Measurements from ENCODE around the gene ITIH1.

Gene ITIH1

GRCh38 chr3:52790337-52790736 lies 12.9 kb downstream of the ITIH1 start:
- DNase-seq (ENCODE audit: low read depth, low spot score) = no peak

- DNase-seq (ENCODE audit: low read depth, low spot score) = no peak
Observed at GRCh38 chr3:52790741-52791140, 13.3 kb downstream of the ITIH1 start.

DNA sequence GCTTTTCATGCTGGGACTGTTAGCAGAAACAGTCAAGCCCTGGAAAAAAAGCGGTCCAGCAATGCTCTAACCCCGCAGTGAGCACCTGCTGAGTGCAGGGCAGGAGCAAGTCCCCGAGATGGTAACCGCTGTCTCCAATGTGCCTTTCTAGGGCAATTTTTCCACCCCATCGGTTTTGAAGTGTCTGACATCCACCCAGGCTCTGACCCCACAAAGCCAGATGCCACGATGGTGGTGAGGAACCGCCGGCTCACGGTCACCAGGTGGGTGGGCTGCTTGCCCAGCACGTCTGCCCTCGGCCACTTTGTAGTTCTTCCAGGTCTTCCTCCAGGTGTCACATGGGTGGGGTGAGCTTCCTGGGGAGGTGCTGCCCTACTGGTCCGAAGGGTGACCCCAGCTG lies 14.0 kb downstream of the ITIH1 start:
- DNase-seq (ENCODE audit: low read depth, low spot score) = no peak

- DNase-seq (ENCODE audit: low read depth, low spot score) = no peak
Observed at GRCh38 chr3:52791928-52792327, 14.5 kb downstream of the ITIH1 start.

GRCh38 chr3:52792413-52792812 lies 15.0 kb downstream of the ITIH1 start:
- no peak for DNase-seq (ENCODE audit: low read depth, low spot score)

GRCh38 chr3:52792961-52793695 lies 15.7 kb downstream of the ITIH1 start:
- DNase-seq (ENCODE audit: low read depth, low spot score) = no peak

GRCh38 chr3:52793702-52794611 lies 16.6 kb downstream of the ITIH1 start:
- DNase-seq (ENCODE audit: low read depth, low spot score) = no peak

- no peak for DNase-seq (ENCODE audit: low read depth, low spot score)
Observed at GRCh38 chr3:52794612-52795099, 17.3 kb downstream of the ITIH1 start, which contains the start of gene ITIH3. ITIH3 (plus strand) TSS chr3:52794796; CDS start chr3:52794804, 8 bp downstream.

GRCh38 chr3:52795298-52795900 lies 18.0 kb downstream of the ITIH1 start:
- no peak for DNase-seq (ENCODE audit: low read depth, low spot score)

DNA sequence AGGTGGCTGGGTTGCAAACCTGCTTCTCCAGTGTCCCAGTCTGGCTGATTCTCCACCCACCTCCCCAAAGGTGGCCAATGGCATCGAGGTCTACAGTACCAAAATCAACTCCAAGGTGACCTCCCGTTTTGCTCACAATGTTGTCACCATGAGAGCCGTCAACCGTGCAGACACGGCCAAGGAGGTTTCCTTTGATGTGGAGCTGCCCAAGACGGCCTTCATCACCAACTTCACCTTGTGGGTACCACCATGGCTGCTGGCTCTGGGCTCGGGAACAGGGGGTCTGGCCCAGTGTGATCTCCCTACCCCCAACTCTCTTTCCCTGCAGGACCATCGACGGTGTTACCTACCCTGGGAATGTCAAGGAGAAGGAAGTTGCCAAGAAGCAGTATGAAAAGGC lies 19.0 kb downstream of the ITIH1 start:
- DNase-seq (ENCODE audit: low read depth, low spot score) = no peak

GRCh38 chr3:52798376-52798977 lies 21.1 kb downstream of the ITIH1 start:
- no peak for DNase-seq (ENCODE audit: low read depth, low spot score)

GRCh38 chr3:52798978-52799476 lies 21.6 kb downstream of the ITIH1 start:
- DNase-seq (ENCODE audit: low read depth, low spot score) = no peak

DNA sequence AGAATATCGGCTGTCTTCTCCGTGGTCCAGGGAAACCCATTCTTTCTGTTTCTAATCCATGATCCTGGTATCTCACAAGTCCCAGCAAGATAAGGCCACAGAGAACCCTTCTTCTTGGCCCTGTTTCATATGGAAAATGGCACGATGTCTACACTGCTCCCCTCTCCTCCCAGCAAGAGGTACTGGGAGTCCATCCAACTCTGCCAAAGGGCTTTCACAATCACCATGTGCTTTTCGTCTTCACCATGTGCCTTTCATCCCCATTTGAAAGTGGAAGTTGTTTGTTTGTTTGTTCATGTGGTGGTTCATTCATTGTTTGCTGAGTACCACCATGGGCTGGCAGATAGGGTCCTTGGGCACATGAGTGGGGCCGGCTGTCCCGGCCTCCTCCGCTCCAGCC lies 22.7 kb downstream of the ITIH1 start:
- no peak for DNase-seq (ENCODE audit: low read depth, low spot score)

DNA sequence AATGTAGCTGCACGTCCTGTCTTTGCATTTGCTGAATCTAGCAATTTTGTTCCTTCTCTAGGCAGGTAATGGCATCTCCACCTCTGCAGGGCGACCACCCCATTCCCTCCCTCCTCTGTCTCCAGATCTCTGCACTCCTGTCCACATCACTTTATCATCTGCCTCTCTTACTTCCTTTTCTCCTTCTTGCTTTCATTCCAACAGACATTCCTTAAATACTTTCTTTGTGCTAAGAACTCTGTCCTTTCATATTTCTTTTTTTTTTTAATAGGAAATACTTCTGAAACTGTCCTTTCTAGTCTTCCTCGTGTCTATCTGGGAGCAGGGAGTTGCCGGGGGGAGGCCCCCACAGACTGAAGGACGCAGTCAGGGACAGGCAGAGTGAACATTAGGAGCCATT lies 24.4 kb downstream of the ITIH1 start:
- no peak for DNase-seq (ENCODE audit: low read depth, low spot score)

- DNase-seq (ENCODE audit: low read depth, low spot score) = no peak
Observed at GRCh38 chr3:52805270-52806039, 28.1 kb downstream of the ITIH1 start.

GRCh38 chr3:52809149-52809548 lies 31.8 kb downstream of the ITIH1 start:
- DNase-seq (ENCODE audit: low read depth, low spot score) = no peak

DNA sequence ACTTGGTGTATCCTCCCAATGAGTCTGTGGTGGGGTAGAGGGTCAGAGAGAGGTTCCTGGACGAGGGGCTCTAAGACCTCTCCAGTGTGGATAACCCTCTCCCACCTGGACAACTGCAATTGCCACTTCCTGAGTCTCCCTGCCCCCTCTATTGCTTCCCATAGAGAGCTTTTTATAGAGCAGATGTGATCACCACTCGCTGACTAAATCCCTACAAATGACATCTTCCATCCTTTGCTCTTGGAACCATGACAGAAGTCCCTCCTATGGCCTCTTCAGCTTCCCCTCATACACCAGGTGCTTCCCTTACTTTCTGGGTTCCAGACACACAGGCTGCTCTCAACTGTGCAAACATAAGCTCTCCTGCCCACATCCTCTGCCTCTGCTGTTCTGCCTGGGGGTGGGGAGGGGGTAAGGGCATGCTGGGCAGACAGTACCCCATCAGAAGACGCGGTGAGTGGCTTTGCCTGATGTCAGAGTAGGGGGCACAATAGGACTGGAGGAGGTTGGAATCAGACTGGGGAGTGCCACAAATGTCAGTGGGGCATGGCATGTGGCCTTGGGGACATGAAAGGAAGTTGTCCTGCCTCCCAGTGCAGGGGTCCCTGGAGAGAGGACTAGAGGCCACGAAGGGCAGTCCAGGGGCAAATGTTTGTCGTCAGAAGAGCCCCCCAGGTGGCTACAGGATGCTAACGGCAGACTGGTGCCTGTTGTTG lies 32.4 kb downstream of the ITIH1 start:
- DNase-seq (ENCODE audit: low read depth, low spot score) = no peak

DNA sequence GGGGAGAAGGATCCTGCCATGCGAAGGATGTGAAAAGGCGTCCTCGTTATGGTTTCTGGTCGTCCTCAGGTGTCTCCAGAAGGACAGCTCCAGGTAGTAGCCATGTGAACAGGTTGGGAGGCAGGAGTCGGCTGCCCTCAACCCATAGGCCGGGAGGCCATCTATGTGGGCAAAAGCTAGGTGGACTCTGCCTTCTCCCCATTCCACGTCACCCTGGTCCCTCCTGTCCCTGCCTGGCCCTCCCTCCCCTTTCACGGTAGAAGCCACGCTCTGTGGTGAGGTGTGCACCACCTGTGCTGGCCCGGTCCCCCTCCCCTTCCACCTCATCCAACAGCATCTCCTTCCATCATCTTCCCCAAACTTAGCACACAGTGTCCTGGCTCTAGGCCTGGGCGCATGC lies 33.5 kb downstream of the ITIH1 start:
- DNase-seq (ENCODE audit: low read depth, low spot score) = no peak

DNA sequence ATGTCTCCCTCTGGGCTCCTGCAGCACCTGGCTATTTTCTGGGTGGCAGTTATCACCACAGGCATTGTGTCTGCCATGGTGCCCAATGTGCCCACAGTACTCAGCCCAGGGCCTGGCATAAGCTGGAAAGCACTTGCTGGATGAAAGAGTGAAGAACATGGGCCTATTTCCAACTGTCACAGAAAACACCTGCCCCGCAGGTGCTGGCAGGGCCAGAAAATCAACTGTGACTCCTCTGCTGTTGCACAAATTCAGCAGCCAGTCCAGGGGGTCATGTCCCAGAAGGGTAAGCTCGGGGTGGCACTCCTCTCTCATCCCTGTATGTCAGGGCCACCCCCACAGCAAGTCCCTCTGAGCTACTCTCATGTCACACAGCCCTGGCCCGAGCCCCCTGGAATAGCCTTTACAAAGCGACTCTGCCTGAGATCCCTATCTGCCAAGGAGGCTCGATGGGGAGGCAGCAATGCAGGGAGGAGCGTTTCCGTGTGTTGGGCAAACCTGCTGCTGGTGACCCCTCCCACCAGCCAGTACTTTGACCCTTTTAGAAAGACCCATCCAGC lies 34.1 kb downstream of the ITIH1 start:
- no peak for DNase-seq (ENCODE audit: low read depth, low spot score)

DNA sequence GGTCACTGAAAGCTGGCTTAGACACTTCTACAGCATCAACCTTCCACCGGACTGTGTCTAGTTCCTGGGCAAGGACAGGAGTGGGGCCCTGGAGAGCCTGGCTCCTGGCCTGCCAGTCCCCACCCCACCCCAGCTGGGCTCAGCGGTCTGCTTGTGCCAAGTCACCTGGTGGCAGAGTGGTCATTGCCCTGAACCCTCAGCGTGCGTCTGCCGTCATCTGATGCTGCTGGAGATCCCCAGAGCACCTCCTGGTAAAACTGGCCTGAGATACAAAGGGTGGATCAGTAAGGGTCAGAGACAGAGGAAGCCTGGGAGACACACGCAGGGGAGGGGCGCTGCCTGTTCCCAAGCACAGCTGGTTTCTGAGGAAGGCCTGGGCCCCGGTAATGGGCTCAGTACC lies 36.4 kb downstream of the ITIH1 start:
- DNase-seq (ENCODE audit: low read depth, low spot score) = no peak
